Transverse colon (tissue), 3 donors: ENCODE data around the gene PORCN.

Experiments
- POLR2A ChIP-seq: fragments of 450-650 bp; IDR thresholded peaks from one replicate; pipeline ENCODE4 v1.6.1; 2016; ENCODE audit warnings: antibody characterized with exemption, mild to moderate bottlenecking, moderate library complexity
- TF ChIP-seq, protein P1 (sequence below), 5 experiments: fragments of 200-600 bp in 3 of 5; fragments of 450-650 bp in 2 of 5; sonication (generic) in 3 of 5; IDR thresholded peaks; 1 replicate in 2 of 5; 2 replicates in 3 of 5; pipeline ENCODE4 v1.5.1; 2016 to 2017; ENCODE audit warnings: antibody characterized with exemption in 5 of 5, inconsistent platforms in 3 of 5, mild to moderate bottlenecking in 2 of 5, moderate library complexity in 1 of 5

DNA sequence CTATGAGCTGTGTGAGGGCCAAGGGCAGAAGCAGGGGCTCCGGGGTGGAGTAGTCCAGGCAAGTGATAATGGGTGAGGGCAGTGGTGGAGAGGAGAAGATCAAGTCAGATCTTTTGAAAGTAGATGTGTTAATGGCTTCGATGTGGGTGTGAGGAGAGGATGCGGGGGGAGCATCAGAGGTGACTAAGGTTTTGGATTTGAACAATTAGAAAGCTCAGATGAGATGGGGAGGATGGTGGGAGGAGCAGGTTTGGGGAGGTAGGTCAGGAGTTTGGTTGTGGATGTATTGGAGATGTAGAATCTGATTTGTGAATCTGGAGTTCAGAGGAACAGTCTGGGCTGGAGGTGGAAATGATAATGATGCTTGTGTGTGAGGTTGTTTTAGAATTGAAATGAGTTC, 28.2 kb upstream of the PORCN start:
- TF ChIP-seq, protein P1, sequence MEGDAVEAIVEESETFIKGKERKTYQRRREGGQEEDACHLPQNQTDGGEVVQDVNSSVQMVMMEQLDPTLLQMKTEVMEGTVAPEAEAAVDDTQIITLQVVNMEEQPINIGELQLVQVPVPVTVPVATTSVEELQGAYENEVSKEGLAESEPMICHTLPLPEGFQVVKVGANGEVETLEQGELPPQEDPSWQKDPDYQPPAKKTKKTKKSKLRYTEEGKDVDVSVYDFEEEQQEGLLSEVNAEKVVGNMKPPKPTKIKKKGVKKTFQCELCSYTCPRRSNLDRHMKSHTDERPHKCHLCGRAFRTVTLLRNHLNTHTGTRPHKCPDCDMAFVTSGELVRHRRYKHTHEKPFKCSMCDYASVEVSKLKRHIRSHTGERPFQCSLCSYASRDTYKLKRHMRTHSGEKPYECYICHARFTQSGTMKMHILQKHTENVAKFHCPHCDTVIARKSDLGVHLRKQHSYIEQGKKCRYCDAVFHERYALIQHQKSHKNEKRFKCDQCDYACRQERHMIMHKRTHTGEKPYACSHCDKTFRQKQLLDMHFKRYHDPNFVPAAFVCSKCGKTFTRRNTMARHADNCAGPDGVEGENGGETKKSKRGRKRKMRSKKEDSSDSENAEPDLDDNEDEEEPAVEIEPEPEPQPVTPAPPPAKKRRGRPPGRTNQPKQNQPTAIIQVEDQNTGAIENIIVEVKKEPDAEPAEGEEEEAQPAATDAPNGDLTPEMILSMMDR (IDR thresholded peaks at IDR 0.05), result no peak
- no peak for TF ChIP-seq POLR2A
